Neutrophil (primary cell): ENCODE data around the gene SREK1IP1.

Experiments used
- H3K27ac ChIP-seq: fragments of 200-600 bp; sonication (generic); 2 replicates; pipeline ENCODE4 v1.5.1; 2016; ENCODE audit warnings: mild to moderate bottlenecking, moderate library complexity
- H3K27me3 ChIP-seq: fragments of 200-600 bp; sonication (generic); 2 replicates; pipeline ENCODE4 v1.6.0; 2016; ENCODE audit warnings: mild to moderate bottlenecking
- H3K36me3 ChIP-seq: fragments of 200-600 bp; sonication (generic); 2 replicates; pipeline ENCODE4 v1.5.1; 2017
- H3K4me1 ChIP-seq, 2 experiments: fragments of 200-600 bp in 1 of 2; sonication (generic) in 1 of 2; 1 replicate in 1 of 2; 2 replicates in 1 of 2; pipeline versions ENCODE4 v1.5.1 to v1.6.1; 2013 to 2016; ENCODE audit warnings: low read depth in 1 of 2, low read length in 1 of 2, mild to moderate bottlenecking in 1 of 2, moderate library complexity in 1 of 2; ENCODE audit not compliant: control insufficient read depth in 1 of 2, insufficient read depth in 1 of 2
- H3K4me3 ChIP-seq, 2 experiments: fragments of 200-600 bp in 1 of 2; sonication (generic) in 1 of 2; 1 replicate in 1 of 2; 2 replicates in 1 of 2; pipeline ENCODE4 v1.5.1; 2013 to 2016; ENCODE audit warnings: low read depth in 1 of 2, low read length in 1 of 2, mild to moderate bottlenecking in 1 of 2, moderate library complexity in 1 of 2
- H3K9me3 ChIP-seq: fragments of 200-600 bp; sonication (generic); 2 replicates; pipeline ENCODE4 v1.5.1; 2016
- TF ChIP-seq, protein P1 (sequence below): fragments of 200-600 bp; sonication (generic); IDR thresholded peaks from 2 replicates; pipeline ENCODE4 v1.5.1; 2016; ENCODE audit warnings: antibody characterized with exemption

Gene SREK1IP1

DNA sequence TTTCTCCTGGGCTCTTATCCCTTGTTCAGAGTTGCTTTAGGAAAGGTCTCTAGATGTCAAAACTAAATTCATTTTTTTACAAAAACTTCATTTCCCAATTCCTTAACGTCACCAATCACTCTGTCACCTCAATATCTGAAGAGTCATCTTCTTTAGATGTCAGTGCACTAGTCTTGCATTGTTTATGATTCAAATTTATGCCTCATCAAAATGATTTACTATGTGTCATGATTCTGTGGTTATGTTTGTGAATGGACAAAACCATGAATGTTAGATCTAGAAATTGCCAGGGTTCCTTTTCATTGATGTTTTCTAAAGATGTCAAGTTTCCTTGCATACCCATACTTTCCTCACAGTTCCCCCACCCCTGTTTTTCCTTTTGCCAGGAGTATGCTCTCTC, 21.7 kb upstream of the SREK1IP1 start:
- Histone ChIP-seq H3K4me3 (no peak overlapping the region), H3K36me3 (peaks cover 9% of the 10 kb centered on the region), H3K4me1 (no peaks in the 10 kb centered on the region), H3K27ac (no peak overlapping the region), H3K9me3 (no peaks in the 10 kb centered on the region), H3K27me3 (no peaks in the 10 kb centered on the region)
- TF ChIP-seq, protein P1, sequence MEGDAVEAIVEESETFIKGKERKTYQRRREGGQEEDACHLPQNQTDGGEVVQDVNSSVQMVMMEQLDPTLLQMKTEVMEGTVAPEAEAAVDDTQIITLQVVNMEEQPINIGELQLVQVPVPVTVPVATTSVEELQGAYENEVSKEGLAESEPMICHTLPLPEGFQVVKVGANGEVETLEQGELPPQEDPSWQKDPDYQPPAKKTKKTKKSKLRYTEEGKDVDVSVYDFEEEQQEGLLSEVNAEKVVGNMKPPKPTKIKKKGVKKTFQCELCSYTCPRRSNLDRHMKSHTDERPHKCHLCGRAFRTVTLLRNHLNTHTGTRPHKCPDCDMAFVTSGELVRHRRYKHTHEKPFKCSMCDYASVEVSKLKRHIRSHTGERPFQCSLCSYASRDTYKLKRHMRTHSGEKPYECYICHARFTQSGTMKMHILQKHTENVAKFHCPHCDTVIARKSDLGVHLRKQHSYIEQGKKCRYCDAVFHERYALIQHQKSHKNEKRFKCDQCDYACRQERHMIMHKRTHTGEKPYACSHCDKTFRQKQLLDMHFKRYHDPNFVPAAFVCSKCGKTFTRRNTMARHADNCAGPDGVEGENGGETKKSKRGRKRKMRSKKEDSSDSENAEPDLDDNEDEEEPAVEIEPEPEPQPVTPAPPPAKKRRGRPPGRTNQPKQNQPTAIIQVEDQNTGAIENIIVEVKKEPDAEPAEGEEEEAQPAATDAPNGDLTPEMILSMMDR = no peak

DNA sequence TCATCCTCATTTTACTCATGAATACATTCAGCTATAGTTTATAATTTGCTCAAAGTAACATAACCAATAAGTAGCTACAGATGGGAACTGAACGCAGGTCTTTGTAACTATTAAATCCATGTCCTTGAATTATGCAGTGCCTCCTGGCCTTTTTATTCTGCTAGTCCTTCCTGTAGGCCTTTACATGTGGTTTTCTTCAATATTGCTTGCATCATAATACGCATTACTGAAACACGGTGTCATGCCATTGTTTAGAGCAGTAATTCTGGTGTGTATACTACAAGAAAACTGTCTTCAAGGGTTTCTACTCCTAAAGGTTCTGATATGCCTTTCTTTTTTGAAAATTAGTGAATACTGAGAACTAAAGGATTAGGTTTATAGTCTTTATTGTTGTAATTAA, 21.0 kb upstream of the SREK1IP1 start:
- Histone ChIP-seq H3K36me3 (peaks cover 9% of the 10 kb centered on the region), H3K4me3 (no peak overlapping the region), H3K27ac (no peak overlapping the region), H3K9me3 (no peaks in the 10 kb centered on the region), H3K4me1 (peaks cover 3 to 4% of the 10 kb centered on the region in 2 experiments), H3K27me3 (no peaks in the 10 kb centered on the region)
- TF ChIP-seq, protein P1 = no peak

DNA sequence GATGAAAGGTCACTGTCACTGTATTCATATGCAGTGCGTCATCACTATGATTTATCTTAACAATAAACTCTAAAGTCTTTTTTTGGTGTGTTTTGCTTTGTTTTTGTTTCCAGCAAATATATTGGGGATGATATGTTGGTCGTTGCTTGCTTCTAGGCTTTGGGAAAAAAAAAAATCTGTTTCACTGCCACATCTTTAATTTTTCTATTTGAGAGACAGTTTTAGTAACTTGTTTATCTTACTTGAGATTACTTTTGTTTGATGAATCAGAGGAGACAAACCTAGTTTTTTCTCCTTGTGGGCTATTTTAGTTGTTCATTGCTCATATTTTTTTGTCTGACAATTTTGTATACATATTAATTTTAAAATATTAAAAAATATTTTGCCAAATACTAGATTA, 19.7 kb upstream of the SREK1IP1 start:
- H3K9me3 ChIP-seq = no peaks in the 10 kb centered on the region
- H3K4me3 ChIP-seq = no peak overlapping the region

DNA sequence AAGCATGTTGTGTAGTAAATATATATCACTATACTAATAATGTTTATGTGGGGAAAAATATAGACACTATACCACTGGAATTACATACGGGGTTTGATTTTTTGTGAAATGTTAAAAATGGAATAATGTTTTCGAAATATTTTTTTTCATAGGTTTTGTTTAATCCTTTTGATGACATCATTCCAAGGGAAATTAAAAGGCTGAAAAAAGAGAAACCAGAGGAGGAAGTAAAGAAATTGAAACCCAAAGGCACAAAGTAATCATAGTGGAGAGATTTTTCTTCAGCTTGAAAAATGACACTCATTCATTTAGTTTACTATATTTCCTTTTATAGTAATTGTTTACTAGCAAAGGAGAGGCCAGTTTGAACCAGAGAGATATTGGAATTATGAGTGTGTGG, 17.9 kb upstream of the SREK1IP1 start:
- Histone ChIP-seq H3K4me3 (no peak overlapping the region), H3K9me3 (no peaks in the 10 kb centered on the region), H3K36me3 (peaks cover 7% of the 10 kb centered on the region), H3K27me3 (no peaks in the 10 kb centered on the region), H3K27ac (no peak overlapping the region), H3K4me1 (peaks cover 4 to 5% of the 10 kb centered on the region in 2 experiments)
- TF ChIP-seq, protein P1 = no peak

More for the DNA sequence above, 19.7 kb upstream of the SREK1IP1 start:
- TF ChIP-seq, protein P1 = no peak
- H3K27ac ChIP-seq = no peak overlapping the region
- H3K36me3 ChIP-seq = peaks cover 9% of the 10 kb centered on the region
- no peaks in the 10 kb centered on the region for H3K27me3 ChIP-seq
- H3K4me1 ChIP-seq = peaks cover 4 to 5% of the 10 kb centered on the region in 2 experiments

DNA sequence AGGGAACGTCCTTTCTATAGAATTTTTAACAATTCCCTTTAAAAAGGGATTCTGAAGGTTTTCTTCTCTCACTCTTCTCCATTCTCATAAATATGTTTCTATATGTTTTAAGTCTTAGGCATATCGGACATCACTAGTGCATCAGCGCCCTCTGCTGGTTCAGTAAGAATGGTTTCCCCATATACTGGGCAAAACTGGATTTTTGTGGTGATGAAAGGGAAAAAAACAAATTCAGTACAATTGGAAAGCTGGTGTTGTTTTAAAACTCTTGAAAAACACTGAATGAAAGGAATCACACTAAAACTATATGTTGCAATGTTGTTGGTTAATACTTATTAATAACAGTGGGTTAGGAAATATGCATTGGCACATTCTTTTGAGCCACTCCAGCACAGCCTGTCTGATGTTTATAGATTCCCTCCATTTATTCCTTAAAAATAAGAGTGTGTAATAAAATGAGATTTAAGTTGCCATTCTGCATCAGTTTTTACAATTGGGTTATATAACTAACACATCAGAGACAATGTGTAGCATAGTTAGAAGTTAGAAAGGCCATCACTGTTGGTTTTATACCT, 16.0 kb upstream of the SREK1IP1 start:
- H3K36me3 ChIP-seq = peaks cover 7% of the 10 kb centered on the region
- H3K27me3 ChIP-seq = no peaks in the 10 kb centered on the region
- no peak overlapping the region for H3K4me3 ChIP-seq
- no peak overlapping the region for H3K27ac ChIP-seq
- peaks cover 4 to 5% of the 10 kb centered on the region in 2 experiments for H3K4me1 ChIP-seq
- H3K9me3 ChIP-seq = no peaks in the 10 kb centered on the region
- TF ChIP-seq, protein P1 = peak; percentile 79
